GM18951 (cell line): ENCODE results near the gene FAM174C.

Source experiments
- POLR2A ChIP-seq: IDR thresholded peaks from 4 replicates; pipeline ENCODE4 v1.6.1; 2011; ENCODE audit warnings: mild to moderate bottlenecking; ENCODE audit not compliant: insufficient read length, insufficient read depth; ENCODE audit errors: extremely low read depth
- in situ Hi-C: fragments of 300-500 bp; cut with MboI; formaldehyde crosslinking; loops from one replicate; pipeline ENCODE4 v1.12.0; 2022; ENCODE audit warnings: low sequenced_read_pairs, mixed read lengths, inconsistent platforms; ENCODE audit not compliant: unreplicated experiment

FAM174C gene

GRCh38 chr19:1275260-1275975 is at the start of gene FAM174C:
FAM174C (plus strand) TSS chr19:1275530; CDS start chr19:1275550, 20 bp downstream.
- in situ Hi-C loops: no loop called here
- TF ChIP-seq POLR2A: peak; percentile 95

- no peak for TF ChIP-seq POLR2A
- in situ Hi-C loops: no loop called here
Measured at GRCh38 chr19:1226227-1226518, 49.2 kb upstream of the FAM174C start.

GRCh38 chr19:1226522-1227303 is 48.6 kb upstream of the FAM174C start:
- no peak for TF ChIP-seq POLR2A

DNA sequence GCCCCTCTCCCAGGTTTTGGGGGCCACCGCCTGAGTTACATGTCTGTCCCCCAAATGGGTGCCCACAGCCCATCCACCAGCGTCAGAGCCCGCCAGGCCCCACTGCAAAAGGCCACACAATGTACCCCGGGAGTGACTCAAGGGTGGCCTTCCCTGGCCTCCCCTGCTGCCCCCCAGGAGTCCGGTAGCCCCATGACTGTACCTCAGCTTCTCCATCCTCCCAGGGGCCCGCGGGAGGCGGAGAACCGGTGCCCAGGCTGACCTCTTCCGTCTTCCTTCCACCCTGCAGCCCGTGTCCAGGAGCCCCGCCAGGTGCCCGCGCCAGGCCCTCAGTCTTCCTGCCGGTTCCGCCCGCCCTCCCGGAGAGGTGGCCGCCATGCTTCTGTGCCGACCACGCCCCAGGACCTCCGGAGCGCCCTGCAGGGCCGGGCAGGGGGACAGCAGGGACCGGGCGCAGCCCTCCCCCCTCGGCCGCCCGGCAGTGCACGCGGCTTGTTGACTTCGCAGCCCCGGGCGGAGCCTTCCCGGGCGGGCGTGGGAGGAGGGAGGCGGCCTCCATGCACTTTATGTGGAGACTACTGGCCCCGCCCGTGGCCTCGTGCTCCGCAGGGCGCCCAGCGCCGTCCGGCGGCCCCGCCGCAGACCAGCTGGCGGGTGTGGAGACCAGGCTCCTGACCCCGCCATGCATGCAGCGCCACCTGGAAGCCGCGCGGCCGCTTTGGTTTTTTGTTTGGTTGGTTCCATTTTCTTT is 47.9 kb upstream of the FAM174C start:
- in situ Hi-C loops: no loop called here
- TF ChIP-seq POLR2A: no peak

More at GRCh38 chr19:1226522-1227303, 48.6 kb upstream of the FAM174C start:
- in situ Hi-C loops: no loop called here

- TF ChIP-seq POLR2A: no peak
- in situ Hi-C loops: no loop called here
Measured at GRCh38 chr19:1228161-1228957, 47.0 kb upstream of the FAM174C start.

DNA sequence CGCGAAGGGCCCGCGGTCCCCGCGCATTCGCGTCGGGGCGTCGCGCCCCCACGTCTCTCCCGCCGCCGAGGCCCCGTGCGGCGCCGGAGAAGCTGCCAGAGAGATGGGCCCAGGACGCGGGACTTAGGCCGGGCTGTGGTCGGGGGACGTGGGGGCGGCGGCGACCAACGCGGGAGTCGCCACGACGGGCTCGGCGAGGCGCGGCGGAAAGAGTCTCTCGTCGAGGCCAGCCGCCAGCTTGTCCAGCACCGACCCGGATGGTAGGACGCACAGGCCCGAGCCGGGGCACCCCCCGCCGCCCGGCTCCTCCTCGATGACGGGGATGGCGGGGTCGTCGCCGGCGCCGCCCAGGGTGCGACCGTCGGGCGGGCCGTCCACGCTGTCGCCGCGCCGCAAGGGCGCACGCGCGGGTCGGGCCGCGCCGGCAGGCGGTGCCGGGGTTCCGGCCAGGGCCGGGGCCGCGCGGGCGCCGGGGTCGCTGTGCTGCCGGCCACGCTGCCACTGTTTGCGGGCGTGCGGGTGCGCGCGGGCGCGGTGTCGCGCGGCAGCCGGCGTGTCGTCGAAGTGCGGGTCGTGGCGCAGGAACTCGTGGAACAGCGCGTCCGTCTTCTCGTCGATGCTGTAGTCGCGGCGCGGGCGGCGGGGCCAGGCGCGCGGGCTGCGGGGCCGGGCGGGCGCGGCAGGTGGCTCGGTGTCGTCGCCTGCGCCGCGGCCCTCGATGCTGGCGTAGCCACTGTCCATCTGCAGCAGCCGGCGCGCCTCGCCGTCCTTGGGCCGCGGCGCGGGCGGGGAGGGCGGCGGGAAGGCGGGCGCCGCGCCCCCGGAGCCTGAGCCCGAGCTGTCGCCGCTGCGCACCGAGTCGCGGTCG is 46.0 kb upstream of the FAM174C start:
- in situ Hi-C loops: no loop called here
- TF ChIP-seq POLR2A: no peak

GRCh38 chr19:1229924-1230782 is 45.2 kb upstream of the FAM174C start:
- in situ Hi-C loops: no loop called here
- TF ChIP-seq POLR2A: no peak

DNA sequence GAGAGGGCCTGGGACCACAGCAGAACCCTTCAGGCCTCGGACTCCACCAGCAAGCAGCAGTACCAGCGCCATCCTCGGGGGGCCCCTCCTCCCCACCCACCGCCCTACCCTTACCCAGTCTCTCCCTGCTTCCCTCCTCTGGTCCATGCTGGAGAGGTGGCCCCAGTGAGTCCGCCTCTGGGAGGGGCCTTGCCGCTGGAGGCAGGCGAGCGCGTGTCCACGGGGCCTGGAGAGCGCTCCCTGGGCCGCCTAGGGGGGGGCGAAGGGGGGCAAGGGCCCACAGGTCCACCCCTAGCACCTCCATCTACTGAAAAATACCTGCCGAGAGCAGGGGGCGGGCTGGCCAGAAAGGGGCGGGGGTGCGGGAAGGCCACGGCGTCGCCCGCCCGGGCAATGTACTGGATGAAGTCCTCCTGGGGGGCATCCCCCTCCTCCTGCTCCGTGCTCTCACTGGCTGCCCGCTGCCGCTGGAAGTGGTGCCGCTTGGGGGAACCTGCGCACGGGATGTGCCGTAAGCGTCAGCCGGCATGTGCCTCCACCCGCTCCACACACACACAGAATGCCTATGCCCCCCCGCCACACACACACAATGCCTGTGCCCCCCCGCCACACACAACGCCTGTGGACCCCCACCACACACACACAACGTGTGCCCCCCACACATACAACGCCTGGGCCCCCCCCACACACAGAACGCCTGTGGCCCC is 44.4 kb upstream of the FAM174C start:
- no peak for TF ChIP-seq POLR2A
- in situ Hi-C loops: no loop called here

- no peak for TF ChIP-seq POLR2A
- in situ Hi-C loops: no loop called here
Measured at GRCh38 chr19:1231729-1232637, 43.3 kb upstream of the FAM174C start.

GRCh38 chr19:1232652-1233072 is 42.7 kb upstream of the FAM174C start:
- in situ Hi-C loops: no loop called here
- TF ChIP-seq POLR2A: no peak
